Tracheal epithelial cell (primary cell): ENCODE results near the gene OR8H3. TPM values are rescaled to one million over a fixed set of nuclear protein-coding genes. Genes with fewer than 3 reads are reported as not detected.

Source experiments
- total RNA-seq: library from RNA; depleted of rRNA; stranded (reverse); fragments of >200 nt; gene quantifications from 2 replicates; pipeline ENCODE4 v1.2.1, GENCODE V29; 2014

OR8H3 gene, protein sequence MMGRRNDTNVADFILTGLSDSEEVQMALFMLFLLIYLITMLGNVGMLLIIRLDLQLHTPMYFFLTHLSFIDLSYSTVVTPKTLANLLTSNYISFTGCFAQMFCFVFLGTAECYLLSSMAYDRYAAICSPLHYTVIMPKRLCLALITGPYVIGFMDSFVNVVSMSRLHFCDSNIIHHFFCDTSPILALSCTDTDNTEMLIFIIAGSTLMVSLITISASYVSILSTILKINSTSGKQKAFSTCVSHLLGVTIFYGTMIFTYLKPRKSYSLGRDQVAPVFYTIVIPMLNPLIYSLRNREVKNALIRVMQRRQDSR
- total RNA-seq, result not detected in 2 replicates

GRCh38 chr11:56122073-56122472 is at the start of gene OR8H3:
TSS of gene OR8H3 (plus strand) at chr11:56122373. CDS start at chr11:56122373, 0 bp downstream.

GRCh38 chr11:56093008-56093407 is 29.2 kb upstream of the OR8H3 start, which contains the start of gene OR8I2:
TSS of gene OR8I2 (plus strand) at chr11:56093308. CDS start at chr11:56093308, 0 bp downstream.

DNA sequence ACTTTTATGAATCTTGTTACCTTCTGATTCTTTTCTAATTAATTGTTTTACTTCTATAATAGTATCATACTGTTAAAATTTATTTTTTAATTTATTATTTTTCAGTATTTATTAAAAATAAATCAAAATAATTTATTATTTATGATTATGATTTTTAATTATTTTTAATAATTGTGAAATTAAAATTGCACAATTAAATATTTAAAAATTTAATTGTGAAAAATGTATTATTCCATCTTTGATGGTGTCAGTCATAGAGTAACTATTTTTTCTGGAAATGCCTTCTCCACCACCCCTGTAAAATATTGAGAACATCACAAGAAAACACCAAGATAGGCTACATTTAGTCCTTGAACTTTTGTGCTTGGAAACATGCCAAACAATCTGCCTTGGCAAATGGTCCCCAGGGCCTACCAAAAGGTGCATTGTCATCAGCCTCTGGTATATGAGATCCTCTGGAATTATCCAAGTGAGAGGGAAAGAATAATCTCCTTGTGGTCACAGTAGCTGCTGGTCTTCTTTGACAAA is 18.9 kb upstream of the OR8H3 start, which contains the start of gene OR8H2:
TSS of gene OR8H2 (plus strand) at position 478 of the 528 bp plus-strand sequence. CDS start 1,356 bp downstream, outside the sequence.

DNA sequence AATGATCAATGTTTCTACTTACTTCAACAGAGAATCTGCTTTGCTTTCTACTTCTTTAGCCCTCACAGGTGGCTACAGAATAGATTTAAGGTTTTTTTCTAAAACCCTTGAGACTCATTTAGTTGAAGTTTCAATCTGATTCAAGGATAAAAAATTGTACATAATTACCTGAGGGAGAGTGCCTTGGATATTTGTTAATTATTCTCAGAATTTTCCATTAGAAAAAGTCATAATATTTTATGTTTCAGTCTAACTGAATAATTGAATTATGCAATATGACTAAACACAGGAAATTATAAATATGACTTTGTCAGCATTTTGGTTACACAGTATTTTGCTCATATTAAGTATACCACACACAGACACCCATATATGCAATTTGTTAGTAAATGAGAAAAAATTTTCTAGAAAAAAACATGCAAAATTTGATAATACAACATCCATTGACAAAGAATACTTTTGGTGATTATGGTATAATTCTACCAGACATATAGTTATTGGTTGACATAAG is 18.0 kb downstream of the OR8H3 start, which contains the start of gene OR8J3:
TSS of gene OR8J3 (minus strand) at position 51 of the 511 bp plus-strand sequence. CDS start 2,483 bp downstream, outside the sequence.

DNA sequence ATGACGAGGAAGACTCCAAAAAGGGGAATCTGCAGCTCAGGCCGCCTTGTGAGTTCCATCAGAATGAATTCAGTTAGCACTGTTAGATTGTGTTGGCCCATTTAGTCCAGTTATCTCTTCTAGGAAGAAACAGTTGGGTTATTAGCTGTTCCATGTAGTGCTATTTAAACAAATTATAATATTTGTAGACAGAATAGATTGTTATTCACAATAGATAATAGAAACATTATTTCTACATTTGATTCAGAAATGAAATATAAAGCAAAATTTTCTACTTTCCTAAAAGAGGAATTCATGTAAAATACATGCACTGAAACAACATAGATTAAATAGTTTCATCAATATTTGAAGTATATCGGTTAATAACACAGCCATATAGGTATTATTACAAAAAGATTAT is 38.0 kb downstream of the OR8H3 start, which contains the start of gene OR8K5:
TSS of gene OR8K5 (minus strand) at position 101 of the 400 bp plus-strand sequence. CDS start at position 101, 0 bp downstream.

Other genes starting within 250 kb of the OR8H3 start
- not detected in 2 replicates for gene TRIM51, start 239.1 kb upstream of the OR8H3 start, total RNA-seq
- not detected in 2 replicates for gene OR5W2, start 207.8 kb upstream of the OR8H3 start, total RNA-seq
- gene OR5I1, start 186.0 kb upstream of the OR8H3 start, total RNA-seq, result not detected in 2 replicates
- gene OR10AG1, start 152.4 kb upstream of the OR8H3 start, total RNA-seq, result not detected in 2 replicates
- not detected in 2 replicates for gene OR5F1, start 127.7 kb upstream of the OR8H3 start, total RNA-seq
- gene OR5AS1, start 94.7 kb upstream of the OR8H3 start, total RNA-seq, result under 0.01 TPM in 1 of 2 replicates, not detected in the other
- gene OR8I2, start 29.1 kb upstream of the OR8H3 start, total RNA-seq, result not detected in 2 replicates
- gene OR8H2, start 18.7 kb upstream of the OR8H3 start, total RNA-seq, result not detected in 2 replicates
- gene OR8J3, start 17.8 kb downstream of the OR8H3 start, total RNA-seq, result under 0.01 TPM in 1 of 2 replicates, not detected in the other
- gene OR8K5, start 37.9 kb downstream of the OR8H3 start, total RNA-seq, result not detected in 2 replicates
- gene OR5J2, start 54.2 kb downstream of the OR8H3 start, total RNA-seq, result not detected in 2 replicates
- not detected in 2 replicates for gene OR5T2, start 111.9 kb downstream of the OR8H3 start, total RNA-seq
- gene OR5T3, start 129.9 kb downstream of the OR8H3 start, total RNA-seq, result not detected in 2 replicates
- not detected in 2 replicates for gene OR5T1, start 151.8 kb downstream of the OR8H3 start, total RNA-seq
- gene OR8H1, start 169.9 kb downstream of the OR8H3 start, total RNA-seq, result not detected in 2 replicates
- not detected in 2 replicates for gene OR8K3, start 192.8 kb downstream of the OR8H3 start, total RNA-seq
- gene OR8K1, start 223.7 kb downstream of the OR8H3 start, total RNA-seq, result not detected in 2 replicates
- not detected in 2 replicates for gene OR8J1, start 231.9 kb downstream of the OR8H3 start, total RNA-seq